GM12872 (cell line): Measurements from ENCODE around the gene PCDHGA8.

Source experiments
- CTCF ChIP-seq: IDR thresholded peaks from 3 replicates; pipeline ENCODE4 v1.5.1; 2011; ENCODE audit warnings: low read depth, mild to moderate bottlenecking, low read length, moderate library complexity; ENCODE audit not compliant: insufficient read depth

PCDHGA8 gene

DNA sequence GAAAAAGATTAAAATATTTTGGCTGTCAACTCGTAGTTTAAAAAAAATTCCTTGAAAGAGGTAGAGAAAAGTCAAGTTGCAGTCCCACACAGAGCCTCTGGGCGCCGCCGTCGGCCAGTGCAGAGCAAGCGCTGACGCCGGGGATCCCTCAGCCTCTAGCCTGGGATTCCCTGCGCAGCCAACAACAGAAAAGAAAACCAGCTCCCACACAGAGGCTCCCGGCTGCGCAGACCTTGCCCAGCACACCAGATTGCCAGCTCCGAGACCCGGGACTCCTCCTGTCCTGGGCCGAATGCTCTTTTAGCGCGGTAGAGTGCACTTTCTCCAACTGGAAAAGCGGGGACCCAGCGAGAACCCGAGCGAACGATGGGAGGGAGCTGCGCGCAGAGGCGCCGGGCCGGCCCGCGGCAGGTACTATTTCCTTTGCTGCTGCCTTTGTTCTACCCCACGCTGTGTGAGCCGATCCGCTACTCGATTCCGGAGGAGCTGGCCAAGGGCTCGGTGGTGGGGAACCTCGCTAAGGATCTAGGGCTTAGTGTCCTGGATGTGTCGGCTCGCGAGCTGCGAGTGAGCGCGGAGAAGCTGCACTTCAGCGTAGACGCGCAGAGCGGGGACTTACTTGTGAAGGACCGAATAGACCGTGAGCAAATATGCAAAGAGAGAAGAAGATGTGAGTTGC lies 25.2 kb downstream of the PCDHGA8 start, which contains the start of gene PCDHGB7:
Gene PCDHGB7, plus strand, starts transcription at position 184 of the 679 bp plus-strand sequence. Its CDS starts 183 bp downstream, at position 367.
- peak; percentile 83 for TF ChIP-seq CTCF

- TF ChIP-seq CTCF, result no peak
Observed at GRCh38 chr5:141419074-141419880, 26.8 kb downstream of the PCDHGA8 start.

GRCh38 chr5:141420855-141421488 lies 28.5 kb downstream of the PCDHGA8 start, which contains the start of gene PCDHGA11:
Gene PCDHGA11, plus strand, starts transcription at chr5:141421051. Its CDS starts 177 bp downstream, at chr5:141421228.
- peak; percentile 78 for TF ChIP-seq CTCF

DNA sequence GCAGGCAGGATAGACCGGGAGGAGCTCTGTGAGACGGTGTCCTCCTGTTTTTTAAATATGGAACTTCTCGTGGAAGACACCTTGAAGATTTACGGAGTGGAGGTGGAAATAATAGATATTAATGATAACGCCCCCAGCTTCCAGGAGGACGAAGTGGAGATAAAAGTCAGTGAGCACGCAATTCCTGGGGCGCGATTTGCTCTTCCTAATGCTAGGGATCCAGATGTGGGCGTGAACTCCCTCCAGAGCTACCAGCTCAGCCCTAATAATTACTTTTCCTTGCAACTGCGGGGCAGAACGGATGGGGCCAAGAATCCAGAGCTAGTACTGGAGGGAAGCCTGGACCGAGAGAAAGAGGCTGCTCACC lies 29.0 kb downstream of the PCDHGA8 start:
- no peak for TF ChIP-seq CTCF

- TF ChIP-seq CTCF, result no peak
Observed at GRCh38 chr5:141422742-141423291, 30.4 kb downstream of the PCDHGA8 start.

GRCh38 chr5:141427783-141428426 lies 35.5 kb downstream of the PCDHGA8 start:
- no peak for TF ChIP-seq CTCF
